ENCODE measurements around the gene TPGS2. TPM values are rescaled to one million over a fixed set of nuclear protein-coding genes. Genes with fewer than 3 reads are reported as not detected.

Gene TPGS2
- total and polyA plus RNA-seq, 2 of the 8 experiments (the other 6 are each of a cell fraction or from before 2014, with no cell fraction given): 151 to 273 TPM

- TF ChIP-seq KDM4A (IDR thresholded peaks at IDR 0.05; ENCODE audit: low read depth, low read length, severe bottlenecking) (no peak), TBP (IDR thresholded peaks at IDR 0.05; ENCODE audit: low read depth, low read length) (no peak), SIX5 (IDR thresholded peaks at IDR 0.05; ENCODE audit: low read depth, low read length) (no peak)
Measured at GRCh38 chr18:36828157-36828629, 609 bp downstream of the TPGS2 start (continued).

All from H1 (cell line).